SKM-1 treated with dmso at 0.1 percent for 144 hours (cell line): ENCODE measurements around the gene CCNI.
A peak's percentile ranks its signal among the peaks of the same experiment; 100 is the strongest.
"Not testable (repeated sequence)": the region's sequence is repeated elsewhere in the genome, so short reads cannot be mapped to it uniquely, and the experiment has no call there.

Source experiments
- DNase-seq: peaks from one replicate; lab custom pipeline; 2025; ENCODE audit not compliant: unreplicated experiment; lab: John Stamatoyannopoulos, UW

The CCNI gene

GRCh38 chr4:77082886-77083608 lies 7.3 kb upstream of the CCNI start:
- no peak for DNase-seq

- peak; percentile 21 for DNase-seq
Observed at GRCh38 chr4:77080806-77081205, 5.0 kb upstream of the CCNI start.

DNA sequence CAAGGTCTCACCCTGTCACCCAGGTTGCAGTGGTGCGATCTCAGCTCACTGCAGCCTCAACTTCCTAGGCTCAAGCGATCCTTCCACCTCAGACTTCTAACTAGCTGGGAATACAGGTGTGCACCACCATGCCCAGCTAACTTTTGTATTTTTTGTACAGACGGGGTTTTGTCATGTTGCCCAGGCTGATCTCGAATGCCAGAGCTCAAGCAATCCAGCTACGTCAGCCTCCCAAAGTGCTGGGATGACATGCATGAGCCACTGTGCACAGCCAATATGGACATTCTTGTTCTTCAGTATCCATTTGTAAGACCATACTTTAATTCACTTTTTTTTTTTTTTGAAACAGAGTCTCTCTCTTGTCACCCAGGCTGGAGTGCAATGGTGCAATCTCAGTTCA lies 3.5 kb upstream of the CCNI start:
- DNase-seq = no peak

- DNase-seq = no peak
Observed at GRCh38 chr4:77078401-77078800, 2.6 kb upstream of the CCNI start.

DNA sequence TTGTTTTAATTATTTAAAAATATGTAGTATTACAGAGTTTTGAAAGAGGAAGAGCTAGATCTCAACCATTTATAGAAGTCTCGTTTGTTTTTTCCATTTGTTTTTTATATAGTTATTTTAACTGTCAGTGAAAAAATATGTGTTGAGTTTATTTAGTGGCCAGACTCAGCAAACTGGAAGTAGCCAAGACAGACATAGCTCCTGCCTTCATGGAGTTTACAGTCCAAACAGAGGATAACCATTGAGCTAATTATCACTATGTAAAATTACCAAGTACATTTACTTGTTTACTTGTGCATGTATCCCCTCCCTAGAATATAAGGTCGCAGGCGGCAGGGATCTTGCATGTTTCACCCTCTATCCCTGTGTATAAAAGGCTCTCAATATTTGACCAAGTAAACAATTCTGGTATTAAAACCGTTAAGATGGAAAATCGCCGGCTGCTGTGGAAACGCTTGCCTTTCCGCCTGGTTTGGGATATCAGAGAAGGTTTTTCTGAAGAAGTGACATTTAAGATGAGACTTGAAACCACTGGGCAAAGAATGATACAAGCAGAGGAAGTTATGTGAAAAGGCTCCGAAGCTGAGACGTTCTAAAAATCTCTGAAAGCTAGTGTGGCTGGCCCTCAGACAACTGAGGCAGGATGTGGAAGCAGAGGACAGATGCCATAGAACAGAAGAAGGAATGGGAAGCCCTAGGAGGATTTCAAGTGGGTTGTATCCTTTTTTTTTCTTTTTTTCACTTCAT lies 1.3 kb upstream of the CCNI start:
- no peak for DNase-seq

DNA sequence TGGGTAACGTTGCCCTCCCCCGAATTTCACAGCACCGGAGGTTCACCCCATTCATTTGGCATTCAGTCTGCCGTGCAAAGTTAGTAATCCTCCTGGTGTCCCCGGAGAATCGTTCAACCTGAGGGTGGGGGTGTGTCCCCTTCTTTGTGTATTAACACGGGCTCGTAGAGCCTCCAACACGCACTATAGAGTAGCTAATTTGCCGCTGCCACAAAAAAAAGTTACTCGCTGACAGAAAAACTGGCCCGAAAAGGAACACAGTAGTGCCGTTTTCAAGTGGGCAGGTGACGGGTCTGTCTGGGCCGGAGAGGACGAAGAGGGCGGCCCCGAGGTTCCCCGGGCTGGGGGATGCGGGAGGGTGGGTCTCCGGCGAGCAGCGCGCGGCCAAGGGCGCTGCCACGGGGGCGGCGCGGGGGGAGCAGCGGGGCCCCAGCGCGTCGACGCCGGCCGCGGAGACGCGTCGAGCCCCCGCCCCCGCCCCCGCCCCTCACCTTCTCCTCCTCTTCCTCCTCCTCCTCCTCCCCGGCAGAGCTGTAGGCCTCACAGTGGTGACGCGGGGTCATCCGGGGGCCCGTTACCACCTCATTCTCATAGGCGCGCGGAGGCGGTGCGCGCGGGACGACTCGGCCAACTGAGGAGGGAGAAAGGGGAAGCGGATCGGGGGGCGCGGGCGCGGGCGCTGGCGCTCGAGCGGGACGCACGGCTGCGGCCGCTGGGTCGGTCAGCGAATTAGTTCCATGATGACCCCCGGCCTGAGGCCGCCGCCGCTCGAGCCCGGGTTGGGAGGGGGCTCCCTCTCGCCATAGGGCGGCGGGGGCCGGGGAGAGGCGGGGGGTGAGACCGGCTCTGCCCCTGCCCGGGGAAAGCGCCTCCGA lies 571 bp downstream of the CCNI start:
- peak; percentile 88 for DNase-seq

- DNase-seq = no peak
Observed at GRCh38 chr4:77074381-77074831, 1.4 kb downstream of the CCNI start.

DNA sequence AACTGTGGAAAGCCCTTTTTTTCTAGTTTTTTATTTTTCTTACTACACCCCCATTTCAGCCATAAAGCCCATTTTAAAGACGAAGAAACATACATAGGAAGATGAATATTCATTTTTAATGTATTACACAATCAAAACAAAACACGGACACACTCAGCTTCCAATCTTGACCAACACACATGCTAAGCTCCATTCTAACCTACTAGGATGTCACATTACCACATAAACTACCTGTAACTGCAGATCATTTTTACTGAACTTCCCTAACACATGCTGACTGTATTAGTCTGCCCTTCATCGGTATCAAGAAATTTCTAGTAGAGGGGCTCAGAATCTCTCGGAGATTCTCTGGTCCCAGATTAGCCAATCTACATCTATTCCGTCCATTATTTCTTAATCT lies 1.8 kb downstream of the CCNI start:
- DNase-seq = no peak

DNA sequence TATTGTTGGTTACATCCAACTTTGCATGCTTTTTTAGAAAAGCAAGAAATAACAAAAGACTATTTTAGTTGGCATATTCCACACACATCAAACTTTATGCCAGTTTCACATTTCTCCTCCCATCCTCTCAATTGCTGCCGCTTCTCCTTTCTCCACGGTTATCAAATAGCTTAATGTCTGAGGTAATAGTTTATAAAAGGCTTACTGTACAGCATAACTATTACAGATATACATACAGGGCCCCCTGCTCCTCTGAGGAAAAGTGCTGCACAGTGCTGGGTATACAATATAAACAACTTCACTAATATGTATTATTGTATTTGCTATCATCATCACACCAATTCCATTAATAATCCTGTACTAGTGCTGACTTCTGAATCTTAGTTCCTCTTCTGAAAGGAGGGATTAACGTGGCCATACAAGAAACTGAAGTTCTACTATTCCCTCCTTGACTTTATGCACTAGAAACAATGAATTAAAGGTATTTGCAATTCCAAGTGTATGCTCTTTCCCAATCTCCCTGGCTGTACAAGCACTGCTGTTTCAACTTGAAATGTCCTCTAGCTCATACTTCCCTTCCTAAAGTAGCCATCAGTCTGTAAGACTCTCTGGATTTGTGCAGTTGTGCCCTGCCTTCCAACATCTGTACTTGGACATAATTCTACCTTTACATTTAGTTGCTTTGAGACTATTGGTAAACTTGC lies 2.5 kb downstream of the CCNI start:
- peak; percentile 40 for DNase-seq

GRCh38 chr4:77072195-77072753 lies 3.5 kb downstream of the CCNI start:
- no peak for DNase-seq

DNA sequence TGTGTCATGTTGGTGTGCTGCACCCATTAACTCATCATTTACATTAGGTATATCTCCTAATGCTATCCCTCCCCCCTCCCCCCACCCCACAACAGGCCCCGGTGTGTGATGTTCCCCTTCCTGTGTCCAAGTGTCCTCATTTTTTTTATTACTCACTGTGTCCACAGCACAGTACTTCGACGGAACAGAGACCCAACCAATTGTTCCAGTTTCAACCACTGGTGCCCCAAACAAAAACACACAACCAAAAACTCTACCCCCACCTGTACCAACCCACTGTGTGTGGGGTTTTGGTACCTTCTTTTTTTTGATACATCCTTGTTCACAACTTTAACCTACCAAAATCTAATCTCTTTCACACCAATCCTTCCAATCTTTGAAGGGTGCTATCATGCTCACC lies 6.3 kb downstream of the CCNI start:
- not testable (repeated sequence) for DNase-seq

GRCh38 chr4:77065382-77065781 lies 10.4 kb downstream of the CCNI start:
- no peak for DNase-seq

- DNase-seq = no peak
Observed at GRCh38 chr4:77062856-77063255, 12.9 kb downstream of the CCNI start.

- peak; percentile 23 for DNase-seq
Observed at GRCh38 chr4:77052352-77052751, 23.4 kb downstream of the CCNI start.

DNA sequence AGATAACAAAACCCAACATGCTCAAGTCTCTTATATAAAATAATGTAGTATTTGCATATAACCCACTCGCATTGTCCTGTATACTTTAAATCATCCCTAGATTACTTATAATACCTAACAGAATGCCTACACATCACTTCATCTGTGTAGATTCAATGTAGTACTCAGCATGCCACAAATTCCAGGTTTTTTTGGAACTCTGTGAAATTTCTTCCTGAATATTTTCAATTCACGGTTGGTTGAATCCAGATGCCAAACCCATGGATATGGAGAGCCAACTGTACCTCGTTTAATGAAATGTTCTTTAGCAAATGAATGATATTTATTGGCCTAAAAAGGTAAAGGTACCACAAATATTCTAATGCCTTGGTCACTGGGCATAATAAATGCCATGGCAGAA lies 24.8 kb downstream of the CCNI start:
- DNase-seq = no peak

DNA sequence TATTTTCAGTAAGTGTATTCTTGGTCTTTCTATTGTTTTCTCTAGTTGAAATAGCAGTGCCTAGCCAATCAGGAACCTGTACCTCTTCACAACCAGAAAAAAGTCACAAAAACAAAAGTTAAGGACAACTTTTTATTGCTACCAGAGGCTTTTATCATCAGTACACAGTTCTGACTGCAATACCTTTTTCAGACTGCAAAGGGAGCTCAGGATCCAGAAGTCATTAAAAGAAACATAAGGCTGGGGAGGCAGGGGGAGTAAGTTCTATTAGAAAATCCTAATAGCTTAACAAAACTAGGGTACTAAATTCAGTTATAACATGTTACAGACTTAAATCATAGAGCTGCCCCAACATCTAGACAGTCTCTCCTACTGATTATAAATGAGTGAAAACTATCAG lies 28.8 kb downstream of the CCNI start:
- peak; percentile 18 for DNase-seq

DNA sequence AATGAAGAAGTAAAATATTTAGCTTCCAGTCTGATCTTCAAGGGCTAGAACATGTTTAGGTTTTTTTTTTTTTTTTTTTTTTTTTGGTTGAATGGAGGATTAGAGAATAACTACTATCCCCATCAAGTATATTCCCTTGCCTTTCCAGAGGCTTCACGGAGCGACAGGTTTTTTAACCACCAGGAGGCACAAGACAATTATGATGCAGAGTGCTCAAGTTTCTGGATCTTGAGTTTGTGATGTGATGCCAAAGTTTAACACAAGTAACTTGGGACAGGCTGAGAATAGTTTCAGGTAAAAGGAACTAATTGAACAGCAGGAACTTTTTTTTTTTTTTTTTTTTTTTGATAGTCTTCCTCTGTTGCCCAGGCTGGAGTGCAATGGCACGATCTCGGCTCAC lies 30.3 kb downstream of the CCNI start:
- DNase-seq = no peak

DNA sequence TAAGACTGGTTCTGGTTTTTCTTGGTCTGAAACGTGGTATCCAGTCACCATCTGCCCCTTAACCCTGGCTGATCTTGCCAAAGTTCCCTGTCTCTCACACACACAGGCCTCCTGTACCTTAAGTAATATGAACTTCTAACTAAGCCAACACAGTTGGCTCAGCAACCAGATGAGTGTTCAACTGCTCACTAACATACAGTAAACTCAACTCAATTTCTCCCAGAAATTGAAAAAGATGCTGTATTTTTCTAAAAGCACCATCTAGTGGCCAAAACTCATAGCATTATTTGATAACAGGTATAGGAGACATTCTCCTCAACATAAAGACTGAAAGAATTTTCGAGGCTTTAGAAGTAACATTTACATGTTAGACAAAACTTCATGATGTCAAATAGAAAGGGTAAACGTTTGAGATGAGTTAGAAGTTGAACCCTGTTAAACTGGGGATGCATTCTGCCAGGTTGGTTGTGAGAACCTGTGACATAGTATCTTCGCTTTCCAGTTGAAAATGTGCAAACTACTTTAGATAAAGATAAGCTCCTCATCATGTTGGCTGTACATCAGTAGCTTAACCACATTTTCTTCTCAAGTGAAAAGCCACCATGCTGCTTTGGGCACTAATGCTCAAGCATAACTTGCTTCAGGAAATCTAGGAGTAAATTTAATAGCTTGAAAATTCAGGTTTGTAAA lies 31.2 kb downstream of the CCNI start:
- DNase-seq = no peak

GRCh38 chr4:77043507-77044136 lies 32.2 kb downstream of the CCNI start:
- DNase-seq = no peak
